HG03520 (cell line): ENCODE data around the gene EMC6.

ENCODE experiments used
- ATAC-seq: cut with Tn5 transposase; IDR thresholded peaks from one replicate; pipeline ENCODE4 v1.9.1; 2021; ENCODE audit warnings: mild to moderate bottlenecking, moderate library complexity; ENCODE audit not compliant: unreplicated experiment

Gene EMC6

GRCh38 chr17:3655766-3656165 lies 12.8 kb upstream of the EMC6 start:
- no peak for ATAC-seq

GRCh38 chr17:3656353-3656752 lies 12.3 kb upstream of the EMC6 start:
- ATAC-seq = no peak

- ATAC-seq = no peak
Observed at GRCh38 chr17:3656755-3657587, 11.6 kb upstream of the EMC6 start.

- no peak for ATAC-seq
Observed at GRCh38 chr17:3657588-3657869, 11.1 kb upstream of the EMC6 start.

GRCh38 chr17:3657874-3658783 lies 10.5 kb upstream of the EMC6 start:
- ATAC-seq = no peak

GRCh38 chr17:3658784-3659449 lies 9.7 kb upstream of the EMC6 start:
- no peak for ATAC-seq

GRCh38 chr17:3659541-3660111 lies 9.0 kb upstream of the EMC6 start:
- no peak for ATAC-seq

GRCh38 chr17:3660311-3660891 lies 8.2 kb upstream of the EMC6 start:
- ATAC-seq = no peak

GRCh38 chr17:3663102-3664011 lies 5.3 kb upstream of the EMC6 start:
- ATAC-seq = no peak

GRCh38 chr17:3665834-3666233 lies 2.8 kb upstream of the EMC6 start:
- ATAC-seq = no peak

GRCh38 chr17:3666516-3666915 lies 2.1 kb upstream of the EMC6 start:
- ATAC-seq = no peak

- ATAC-seq = peak; percentile 2
Observed at GRCh38 chr17:3667366-3668278, 990 bp upstream of the EMC6 start.

GRCh38 chr17:3669085-3669347 lies 404 bp downstream of the EMC6 start:
- ATAC-seq = no peak

- no peak for ATAC-seq
Observed at GRCh38 chr17:3669548-3669947, 936 bp downstream of the EMC6 start.

- no peak for ATAC-seq
Observed at GRCh38 chr17:3672571-3672970, 4.0 kb downstream of the EMC6 start.

- ATAC-seq = no peak
Observed at GRCh38 chr17:3675886-3676285, 7.3 kb downstream of the EMC6 start.

- ATAC-seq = no peak
Observed at GRCh38 chr17:3678095-3678820, 9.6 kb downstream of the EMC6 start.

GRCh38 chr17:3678821-3679530 lies 10.4 kb downstream of the EMC6 start:
- ATAC-seq = no peak
